Effector memory CD4-positive, alpha-beta T cell (primary cell): ENCODE measurements around the gene POLD3.

Experiments
- DNase-seq, 3 donors: peaks; one replicate each; pipeline ENCODE4 v3.0.0-alpha.2; 2020
- H3K27ac ChIP-seq: 2 replicates; pipeline ENCODE4 v1.7.0; 2013; ENCODE audit warnings: mild to moderate bottlenecking, low read length, moderate library complexity; ENCODE audit not compliant: insufficient read depth, poor library complexity, severe bottlenecking
- H3K27me3 ChIP-seq: replicated peaks from 2 replicates; pipeline ENCODE4 v1.7.0; 2013; ENCODE audit warnings: mild to moderate bottlenecking, low read length; ENCODE audit not compliant: insufficient read depth, control insufficient read depth, poor library complexity, severe bottlenecking
- H3K36me3 ChIP-seq: 2 replicates; pipeline ENCODE4 v1.7.0; 2013; ENCODE audit warnings: mild to moderate bottlenecking, low read length, moderate library complexity; ENCODE audit not compliant: control insufficient read depth, insufficient read depth
- H3K4me1 ChIP-seq: 2 replicates; pipeline ENCODE4 v1.7.0; 2013; ENCODE audit warnings: low read length, mild to moderate bottlenecking; ENCODE audit not compliant: control insufficient read depth, insufficient read depth, poor library complexity, severe bottlenecking
- H3K4me3 ChIP-seq: 2 replicates; pipeline ENCODE4 v1.7.0; 2013; ENCODE audit warnings: low read length, low read depth, mild to moderate bottlenecking; ENCODE audit not compliant: insufficient read depth, poor library complexity, severe bottlenecking
- H3K9me3 ChIP-seq: 2 replicates; pipeline ENCODE4 v1.7.0; 2013; ENCODE audit warnings: mild to moderate bottlenecking, low read length, moderate library complexity; ENCODE audit not compliant: control insufficient read depth
- total RNA-seq, 3 donors: gene quantifications; one replicate each; lab custom pipeline; 2026; lab: John Stamatoyannopoulos, UW

The POLD3 gene
- total RNA-seq: 10.9 to 15.7 (median 13.7) reads per million in 3 donors

GRCh38 chr11:74592441-74593362 is at the start of gene POLD3:
POLD3 (plus strand) TSS chr11:74592582; CDS start chr11:74592659, 77 bp downstream.
- peak within 1 kb of the TSS; percentile 99 for H3K4me3 ChIP-seq
- no peaks in the 10 kb centered on the region for H3K27me3 ChIP-seq
- peaks cover 6% of the 10 kb centered on the region for H3K36me3 ChIP-seq
- H3K4me1 ChIP-seq: peaks cover 6% of the 10 kb centered on the region
- H3K9me3 ChIP-seq: no peaks in the 10 kb centered on the region
- peak; percentile 83 to 90 (median 87) for DNase-seq
- H3K27ac ChIP-seq: peak within 1 kb of the TSS; percentile 88

- H3K4me3 ChIP-seq: no peak overlapping the region
- no peaks in the 10 kb centered on the region for H3K27me3 ChIP-seq
- no peaks in the 10 kb centered on the region for H3K4me1 ChIP-seq
- no peak for DNase-seq
- H3K9me3 ChIP-seq: no peaks in the 10 kb centered on the region
- H3K27ac ChIP-seq: no peak overlapping the region
- H3K36me3 ChIP-seq: no peaks in the 10 kb centered on the region
Observed at GRCh38 chr11:74543991-74544390, 48.4 kb upstream of the POLD3 start.

- H3K9me3 ChIP-seq: no peaks in the 10 kb centered on the region
- DNase-seq: no peak
- H3K4me1 ChIP-seq: no peaks in the 10 kb centered on the region
Observed at GRCh38 chr11:74546752-74547151, 45.6 kb upstream of the POLD3 start.

GRCh38 chr11:74550991-74551753 is 41.2 kb upstream of the POLD3 start:
- no peaks in the 10 kb centered on the region for H3K9me3 ChIP-seq
- H3K4me3 ChIP-seq: no peak overlapping the region
- H3K4me1 ChIP-seq: no peaks in the 10 kb centered on the region
- H3K27ac ChIP-seq: no peak overlapping the region
- no peaks in the 10 kb centered on the region for H3K27me3 ChIP-seq
- H3K36me3 ChIP-seq: no peaks in the 10 kb centered on the region
- DNase-seq: no peak

More at GRCh38 chr11:74546752-74547151, 45.6 kb upstream of the POLD3 start:
- Histone ChIP-seq H3K27me3 (no peaks in the 10 kb centered on the region), H3K4me3 (no peak overlapping the region), H3K27ac (no peak overlapping the region), H3K36me3 (no peaks in the 10 kb centered on the region)

GRCh38 chr11:74551754-74552145 is 40.6 kb upstream of the POLD3 start:
- no peaks in the 10 kb centered on the region for H3K36me3 ChIP-seq
- H3K9me3 ChIP-seq: no peaks in the 10 kb centered on the region
- no peaks in the 10 kb centered on the region for H3K4me1 ChIP-seq
- no peak for DNase-seq
- no peak overlapping the region for H3K27ac ChIP-seq
- no peaks in the 10 kb centered on the region for H3K27me3 ChIP-seq
- H3K4me3 ChIP-seq: no peak overlapping the region

- H3K27ac ChIP-seq: no peak overlapping the region
- no peak overlapping the region for H3K4me3 ChIP-seq
- no peaks in the 10 kb centered on the region for H3K9me3 ChIP-seq
- H3K4me1 ChIP-seq: no peaks in the 10 kb centered on the region
- H3K36me3 ChIP-seq: no peaks in the 10 kb centered on the region
- no peaks in the 10 kb centered on the region for H3K27me3 ChIP-seq
- no peak for DNase-seq
Observed at GRCh38 chr11:74557526-74557925, 34.9 kb upstream of the POLD3 start.

GRCh38 chr11:74559110-74559933 is 33.1 kb upstream of the POLD3 start:
- Histone ChIP-seq H3K36me3 (no peaks in the 10 kb centered on the region), H3K4me3 (no peak overlapping the region), H3K27ac (no peak overlapping the region), H3K9me3 (no peaks in the 10 kb centered on the region), H3K27me3 (no peaks in the 10 kb centered on the region), H3K4me1 (no peaks in the 10 kb centered on the region)
- no peak for DNase-seq

GRCh38 chr11:74559934-74560309 is 32.5 kb upstream of the POLD3 start:
- no peak for DNase-seq
- H3K4me3 ChIP-seq: no peak overlapping the region
- no peaks in the 10 kb centered on the region for H3K36me3 ChIP-seq
- no peak overlapping the region for H3K27ac ChIP-seq
- H3K27me3 ChIP-seq: no peaks in the 10 kb centered on the region
- no peaks in the 10 kb centered on the region for H3K4me1 ChIP-seq
- H3K9me3 ChIP-seq: no peaks in the 10 kb centered on the region

GRCh38 chr11:74566146-74566960 is 26.0 kb upstream of the POLD3 start:
- Histone ChIP-seq H3K27me3 (no peaks in the 10 kb centered on the region), H3K36me3 (no peaks in the 10 kb centered on the region)
- DNase-seq: no peak

More at GRCh38 chr11:74566146-74566960, 26.0 kb upstream of the POLD3 start:
- no peak overlapping the region for H3K4me3 ChIP-seq
- no peaks in the 10 kb centered on the region for H3K9me3 ChIP-seq
- H3K27ac ChIP-seq: no peak overlapping the region
- no peaks in the 10 kb centered on the region for H3K4me1 ChIP-seq
